GM12874 (cell line): Measurements from ENCODE around the gene GRIK4.

Experiments
- TF ChIP-seq, protein P1 (sequence below): IDR thresholded peaks from 2 replicates; pipeline ENCODE4 v1.5.1; 2011; ENCODE audit warnings: low read depth, mild to moderate bottlenecking, control low read depth, low read length, moderate library complexity; ENCODE audit not compliant: insufficient read depth

Gene GRIK4

DNA sequence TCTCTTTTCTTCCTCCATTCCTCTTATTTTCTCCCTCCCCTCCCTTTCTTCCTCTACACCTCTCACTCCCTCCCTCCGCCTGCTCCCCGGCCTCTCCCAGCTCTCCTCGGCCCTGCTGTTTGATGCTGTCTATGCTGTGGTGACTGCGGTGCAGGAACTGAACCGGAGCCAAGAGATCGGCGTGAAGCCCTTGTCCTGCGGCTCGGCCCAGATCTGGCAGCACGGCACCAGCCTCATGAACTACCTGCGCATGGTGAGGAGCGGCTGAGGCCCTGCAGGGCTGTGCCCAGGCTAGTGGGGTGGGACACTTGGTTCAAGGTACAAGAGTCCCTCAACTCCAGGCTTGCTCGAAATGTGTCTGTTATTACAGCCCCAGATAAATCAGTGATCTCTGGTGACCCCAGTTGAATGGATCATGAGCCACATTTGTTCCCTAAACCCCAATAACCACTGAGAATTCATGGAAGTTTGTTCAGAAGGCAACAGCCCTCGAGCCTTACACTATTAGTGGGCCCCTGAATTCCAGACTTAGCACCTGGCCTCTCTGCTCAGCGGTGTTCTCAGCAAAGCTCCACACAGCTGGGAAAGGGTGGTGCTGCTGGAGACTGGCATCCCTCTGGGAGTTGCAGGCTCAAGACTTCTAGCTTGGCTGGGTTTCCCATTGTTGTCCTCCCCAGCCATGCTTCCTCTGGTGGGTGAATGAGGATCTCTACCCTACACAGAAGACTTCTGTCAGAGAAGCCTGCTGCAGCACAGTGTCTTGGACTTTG lies 362.6 kb downstream of the GRIK4 start:
- TF ChIP-seq, protein P1, sequence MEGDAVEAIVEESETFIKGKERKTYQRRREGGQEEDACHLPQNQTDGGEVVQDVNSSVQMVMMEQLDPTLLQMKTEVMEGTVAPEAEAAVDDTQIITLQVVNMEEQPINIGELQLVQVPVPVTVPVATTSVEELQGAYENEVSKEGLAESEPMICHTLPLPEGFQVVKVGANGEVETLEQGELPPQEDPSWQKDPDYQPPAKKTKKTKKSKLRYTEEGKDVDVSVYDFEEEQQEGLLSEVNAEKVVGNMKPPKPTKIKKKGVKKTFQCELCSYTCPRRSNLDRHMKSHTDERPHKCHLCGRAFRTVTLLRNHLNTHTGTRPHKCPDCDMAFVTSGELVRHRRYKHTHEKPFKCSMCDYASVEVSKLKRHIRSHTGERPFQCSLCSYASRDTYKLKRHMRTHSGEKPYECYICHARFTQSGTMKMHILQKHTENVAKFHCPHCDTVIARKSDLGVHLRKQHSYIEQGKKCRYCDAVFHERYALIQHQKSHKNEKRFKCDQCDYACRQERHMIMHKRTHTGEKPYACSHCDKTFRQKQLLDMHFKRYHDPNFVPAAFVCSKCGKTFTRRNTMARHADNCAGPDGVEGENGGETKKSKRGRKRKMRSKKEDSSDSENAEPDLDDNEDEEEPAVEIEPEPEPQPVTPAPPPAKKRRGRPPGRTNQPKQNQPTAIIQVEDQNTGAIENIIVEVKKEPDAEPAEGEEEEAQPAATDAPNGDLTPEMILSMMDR = no peak

DNA sequence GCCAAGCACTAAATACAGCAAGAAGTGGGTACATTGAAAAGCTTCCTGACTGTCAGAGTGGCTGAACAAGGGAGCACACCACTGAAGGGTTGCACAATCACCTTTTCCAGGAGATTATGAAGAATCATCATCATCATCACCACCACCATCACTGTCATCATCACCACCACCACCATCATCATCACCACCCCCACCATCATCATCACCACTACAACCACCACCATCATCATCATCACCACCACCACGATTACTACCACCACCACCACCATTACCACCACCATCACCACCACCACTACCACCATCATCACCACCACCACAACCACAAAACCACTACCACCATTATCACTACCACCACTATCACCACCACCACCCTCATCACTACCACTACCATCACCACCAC lies 364.4 kb downstream of the GRIK4 start:
- TF ChIP-seq, protein P1 = no peak

DNA sequence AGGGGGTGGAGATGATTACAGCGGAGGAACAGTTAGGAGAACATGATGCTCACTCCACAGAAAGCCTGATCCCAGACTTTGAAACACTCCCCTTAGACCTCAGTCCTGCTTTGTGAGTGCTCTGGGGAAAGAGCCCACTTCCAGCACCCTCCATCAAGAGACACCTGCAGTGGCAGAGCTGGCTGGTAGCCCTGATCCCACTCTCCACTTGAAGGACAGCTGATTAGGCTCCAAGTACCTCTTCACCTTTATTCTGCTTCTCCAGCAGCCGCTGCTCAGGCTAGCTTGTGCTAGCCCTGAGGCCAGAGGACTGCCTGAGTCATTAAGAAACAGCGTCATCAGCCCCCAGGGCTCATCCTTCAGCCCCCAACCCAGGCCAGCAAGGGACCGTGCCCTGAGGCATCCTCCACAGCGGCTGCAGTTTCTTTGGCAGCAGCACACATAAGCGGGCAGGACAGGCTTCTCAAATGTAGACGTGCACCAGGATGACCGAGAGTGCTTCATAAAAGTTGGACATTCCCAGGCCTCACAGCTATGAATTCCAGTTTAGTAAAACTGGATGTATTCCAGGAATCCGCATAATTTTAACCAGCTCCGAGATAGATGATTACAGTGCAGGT lies 366.3 kb downstream of the GRIK4 start:
- TF ChIP-seq, protein P1 = no peak

DNA sequence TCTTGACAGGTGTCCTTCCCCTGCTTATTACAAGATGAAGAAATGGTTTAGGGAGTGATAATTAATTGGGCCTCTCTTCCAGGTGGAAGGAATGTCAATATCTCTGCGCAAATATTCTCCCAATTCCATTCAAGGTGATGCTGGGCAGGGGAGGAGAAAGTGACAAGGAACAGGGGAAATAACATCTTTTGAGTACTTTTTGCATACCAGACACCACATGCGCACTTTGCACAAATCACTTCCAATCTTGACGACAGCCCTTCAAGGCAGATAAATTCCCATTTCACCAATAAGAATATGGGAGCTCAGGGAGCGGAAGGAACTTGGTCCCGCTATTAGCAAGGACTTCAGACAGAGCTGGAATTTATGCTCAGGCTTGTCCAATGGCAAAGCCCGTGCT lies 367.2 kb downstream of the GRIK4 start:
- TF ChIP-seq, protein P1 = no peak

DNA sequence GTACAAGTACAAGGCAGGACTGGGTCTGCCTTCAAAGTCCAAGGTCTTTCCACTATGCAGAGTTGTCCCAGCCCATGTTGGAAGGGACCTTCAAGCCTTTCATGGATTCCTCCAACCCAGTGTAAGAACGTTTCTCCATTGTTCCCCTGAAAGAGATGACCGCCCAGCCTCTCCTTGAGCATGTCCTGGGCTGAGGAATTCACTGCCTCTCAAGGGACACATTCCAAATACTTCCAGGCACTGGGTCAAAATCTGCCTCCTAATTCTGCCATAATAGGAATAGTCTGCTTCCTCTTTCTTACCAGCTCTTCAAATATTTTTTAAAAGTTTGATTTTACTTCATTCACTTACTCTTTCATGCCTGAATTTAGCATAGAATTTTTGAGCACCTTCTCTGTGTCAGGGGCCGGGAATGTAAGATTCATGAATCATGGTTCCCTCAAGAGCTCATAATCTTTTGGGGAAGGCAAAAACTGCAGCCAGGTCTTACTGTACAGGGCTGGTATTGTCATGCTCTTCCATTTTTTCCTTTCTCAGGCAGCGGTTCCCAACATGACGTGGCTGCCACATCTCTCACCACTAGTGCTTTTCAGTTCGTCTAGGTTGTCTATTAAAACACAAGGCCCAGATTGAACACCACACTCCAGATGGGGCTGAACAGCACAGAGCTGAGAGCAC lies 369.1 kb downstream of the GRIK4 start:
- TF ChIP-seq, protein P1 = no peak

DNA sequence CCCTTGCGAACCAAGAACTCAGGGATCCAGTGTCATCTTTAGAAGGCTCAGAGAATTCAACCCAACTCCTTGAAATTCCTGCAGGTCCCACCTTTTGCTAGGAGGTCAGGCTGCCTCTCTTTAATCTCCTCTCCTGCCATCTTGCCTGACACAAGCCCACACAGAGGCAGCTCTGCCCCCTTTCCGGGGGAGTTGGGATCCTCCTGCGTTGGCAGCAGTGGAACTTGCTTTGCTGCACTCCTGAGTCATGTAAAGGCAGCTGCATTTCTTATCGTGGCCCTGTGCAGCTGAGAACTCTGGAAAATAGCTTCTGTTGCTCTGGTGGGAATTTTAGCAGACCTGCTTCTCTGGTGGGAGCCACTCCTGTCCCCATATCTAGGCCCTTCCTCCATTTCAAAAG lies 370.0 kb downstream of the GRIK4 start:
- TF ChIP-seq, protein P1 = no peak

DNA sequence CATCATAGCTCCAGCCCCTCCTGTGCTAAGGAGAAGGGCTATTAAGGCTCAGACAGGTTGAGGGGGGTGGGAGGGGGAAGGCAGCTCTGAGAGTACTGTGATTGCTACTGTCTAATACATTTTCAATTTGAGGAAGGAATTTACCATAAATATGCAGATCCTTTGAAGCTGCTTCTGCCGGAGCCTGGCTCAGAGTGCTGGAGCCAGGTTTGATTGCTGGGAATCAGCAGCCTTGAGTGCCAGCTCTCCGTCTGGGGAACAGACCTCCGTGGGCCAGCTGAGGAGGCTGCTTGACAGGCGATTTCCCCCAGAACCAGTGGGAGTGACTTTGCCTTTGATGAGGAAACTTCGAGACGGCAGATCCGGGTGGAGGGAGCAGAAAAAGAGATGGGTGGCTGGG lies 370.6 kb downstream of the GRIK4 start:
- TF ChIP-seq, protein P1 = no peak
